Omental fat pad (tissue), 4 donors: Measurements from ENCODE around the gene PLCG2. TPM values are rescaled to one million over a fixed set of nuclear protein-coding genes. Genes with fewer than 3 reads are reported as not detected.
"Not testable (repeated sequence)": the region's sequence is repeated elsewhere in the genome, so short reads cannot be mapped to it uniquely, and the experiment has no call there.

Experiments used
- ATAC-seq: fragments of 150-250 bp; one replicate; pipeline ENCODE4 v1.9.1; 2016; ENCODE audit warnings: mild to moderate bottlenecking, moderate library complexity; ENCODE audit not compliant: low FRiP score
- DNase-seq: peaks from one replicate; pipeline ENCODE4 v3.0.0-alpha.2; 2019; ENCODE audit warnings: low spot score
- CTCF ChIP-seq, 3 donors: fragments of 450-650 bp; IDR thresholded peaks; one replicate each; pipeline ENCODE4 v1.5.1; 2016 to 2017; ENCODE audit warnings: antibody characterized with exemption in 3 of 3, mild to moderate bottlenecking in 3 of 3, moderate library complexity in 2 of 3
- total RNA-seq, 4 donors: library from RNA; depleted of rRNA; stranded (reverse); fragments of >200 nt; gene quantifications; one replicate each; pipeline ENCODE4 v1.1.0, GENCODE V29; 2016

The PLCG2 gene
- total RNA-seq, 4 donors from 2014 or later: 8.3 to 59.6 (median 19.9) TPM

GRCh38 chr16:81798311-81799137, 19.4 kb downstream of the PLCG2 start:
- ATAC-seq (no peak), DNase-seq (no peak)
- TF ChIP-seq CTCF (IDR thresholded peaks at IDR 0.05): no peak

- DNase-seq (no peak), ATAC-seq (no peak)
- TF ChIP-seq CTCF (IDR thresholded peaks at IDR 0.05): no peak
These were observed 20.0 kb downstream of the PLCG2 start for GRCh38 chr16:81799138-81799504.

GRCh38 chr16:81801724-81802123, 22.6 kb downstream of the PLCG2 start:
- DNase-seq: not testable (repeated sequence)

GRCh38 chr16:81803332-81803731, 24.2 kb downstream of the PLCG2 start:
- no peak for TF ChIP-seq CTCF (IDR thresholded peaks at IDR 0.05)
- ATAC-seq (no peak), DNase-seq (no peak)

More at GRCh38 chr16:81801724-81802123, 22.6 kb downstream of the PLCG2 start:
- ATAC-seq: not testable (repeated sequence)

- ATAC-seq: no peak
- TF ChIP-seq CTCF (IDR thresholded peaks at IDR 0.05): no peak
- DNase-seq: no peak
These were observed 25.1 kb downstream of the PLCG2 start for GRCh38 chr16:81804134-81804610.

GRCh38 chr16:81806696-81807095, 27.6 kb downstream of the PLCG2 start:
- ATAC-seq (no peak), DNase-seq (no peak)
- no peak for TF ChIP-seq CTCF (IDR thresholded peaks at IDR 0.05)

GRCh38 chr16:81807767-81808358, 28.8 kb downstream of the PLCG2 start:
- DNase-seq: no peak

More at GRCh38 chr16:81807767-81808358, 28.8 kb downstream of the PLCG2 start:
- no peak for ATAC-seq
- no peak for TF ChIP-seq CTCF (IDR thresholded peaks at IDR 0.05)
